ENCODE data around the gene ASAP3. TPM values are rescaled to one million over a fixed set of nuclear protein-coding genes. Genes with fewer than 3 reads are reported as not detected.

ASAP3 gene
- total RNA-seq, 1 experiment from 2014 or later, result 71.2 TPM

DNA sequence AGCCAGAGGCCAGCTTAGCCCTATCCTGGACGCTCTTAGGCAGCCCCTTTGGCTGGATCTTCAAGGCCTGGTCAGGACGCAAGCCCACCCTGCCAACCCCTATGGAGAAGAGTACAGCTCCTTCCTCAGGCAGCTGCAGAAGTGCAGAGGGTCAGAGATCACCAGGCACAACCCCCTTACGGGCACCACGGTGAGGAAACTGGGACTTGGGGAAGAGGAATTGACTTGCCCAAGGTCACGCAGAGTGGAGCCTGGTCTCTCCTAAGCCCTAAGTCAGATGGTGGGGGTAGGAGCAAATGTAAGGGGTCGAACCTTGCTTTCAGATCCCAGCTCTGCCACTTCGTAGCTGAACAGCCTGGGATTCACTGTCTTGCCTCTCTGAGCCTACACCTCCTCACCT lies 43.4 kb upstream of the ASAP3 start (continued):
- TF ChIP-seq, protein P1, sequence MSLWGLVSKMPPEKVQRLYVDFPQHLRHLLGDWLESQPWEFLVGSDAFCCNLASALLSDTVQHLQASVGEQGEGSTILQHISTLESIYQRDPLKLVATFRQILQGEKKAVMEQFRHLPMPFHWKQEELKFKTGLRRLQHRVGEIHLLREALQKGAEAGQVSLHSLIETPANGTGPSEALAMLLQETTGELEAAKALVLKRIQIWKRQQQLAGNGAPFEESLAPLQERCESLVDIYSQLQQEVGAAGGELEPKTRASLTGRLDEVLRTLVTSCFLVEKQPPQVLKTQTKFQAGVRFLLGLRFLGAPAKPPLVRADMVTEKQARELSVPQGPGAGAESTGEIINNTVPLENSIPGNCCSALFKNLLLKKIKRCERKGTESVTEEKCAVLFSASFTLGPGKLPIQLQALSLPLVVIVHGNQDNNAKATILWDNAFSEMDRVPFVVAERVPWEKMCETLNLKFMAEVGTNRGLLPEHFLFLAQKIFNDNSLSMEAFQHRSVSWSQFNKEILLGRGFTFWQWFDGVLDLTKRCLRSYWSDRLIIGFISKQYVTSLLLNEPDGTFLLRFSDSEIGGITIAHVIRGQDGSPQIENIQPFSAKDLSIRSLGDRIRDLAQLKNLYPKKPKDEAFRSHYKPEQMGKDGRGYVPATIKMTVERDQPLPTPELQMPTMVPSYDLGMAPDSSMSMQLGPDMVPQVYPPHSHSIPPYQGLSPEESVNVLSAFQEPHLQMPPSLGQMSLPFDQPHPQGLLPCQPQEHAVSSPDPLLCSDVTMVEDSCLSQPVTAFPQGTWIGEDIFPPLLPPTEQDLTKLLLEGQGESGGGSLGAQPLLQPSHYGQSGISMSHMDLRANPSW (CRISPR knock-in tag; conservative IDR thresholded peaks at IDR 0.05; ENCODE audit: low read depth), result no peak
- TF ChIP-seq MYBL2 (CRISPR knock-in tag; IDR thresholded peaks at IDR 0.05) (no peak), SMAD4 (CRISPR knock-in tag; IDR thresholded peaks at IDR 0.05) (no peak), FOXJ3 (CRISPR knock-in tag; IDR thresholded peaks at IDR 0.05; ENCODE audit: borderline replicate concordance) (no peak)
- TF ChIP-seq, protein P2, sequence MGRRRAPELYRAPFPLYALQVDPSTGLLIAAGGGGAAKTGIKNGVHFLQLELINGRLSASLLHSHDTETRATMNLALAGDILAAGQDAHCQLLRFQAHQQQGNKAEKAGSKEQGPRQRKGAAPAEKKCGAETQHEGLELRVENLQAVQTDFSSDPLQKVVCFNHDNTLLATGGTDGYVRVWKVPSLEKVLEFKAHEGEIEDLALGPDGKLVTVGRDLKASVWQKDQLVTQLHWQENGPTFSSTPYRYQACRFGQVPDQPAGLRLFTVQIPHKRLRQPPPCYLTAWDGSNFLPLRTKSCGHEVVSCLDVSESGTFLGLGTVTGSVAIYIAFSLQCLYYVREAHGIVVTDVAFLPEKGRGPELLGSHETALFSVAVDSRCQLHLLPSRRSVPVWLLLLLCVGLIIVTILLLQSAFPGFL (CRISPR knock-in tag; IDR thresholded peaks at IDR 0.05; ENCODE audit: borderline replicate concordance), result no peak

DNA sequence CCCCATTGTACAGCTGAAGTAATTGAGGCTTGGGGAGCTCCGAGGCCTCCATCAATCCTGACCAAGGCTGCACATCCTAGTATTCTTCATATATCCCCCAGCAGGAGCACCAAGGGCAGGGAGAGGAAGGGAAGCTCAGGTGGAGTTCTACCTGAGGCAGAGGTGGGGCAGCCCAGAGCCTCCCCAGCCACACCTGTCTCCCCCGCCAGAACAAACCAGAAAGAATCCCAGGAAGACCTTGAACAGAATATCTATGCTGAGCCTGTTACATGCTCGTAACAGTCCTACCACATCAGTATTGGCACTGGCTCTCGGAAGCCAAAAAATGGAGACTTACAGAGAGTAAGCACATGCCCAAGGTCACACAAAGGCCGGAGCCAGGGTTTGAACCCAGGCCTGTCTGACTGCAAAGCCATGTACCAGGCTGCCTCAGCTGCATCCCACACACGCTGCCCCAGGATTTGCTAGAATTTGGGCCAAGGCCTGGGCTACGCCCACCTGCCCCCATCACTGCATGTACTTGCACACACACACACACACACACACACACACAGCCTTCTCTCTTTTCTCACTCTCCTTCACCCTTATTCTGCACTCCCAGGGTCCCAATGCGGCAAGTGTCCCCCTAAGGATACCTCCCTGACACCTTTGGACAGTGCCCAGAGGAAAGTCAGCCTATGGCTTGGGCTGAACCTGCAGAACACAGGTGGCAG lies 42.5 kb upstream of the ASAP3 start:
- H3K4me3 Mint-ChIP-seq, result no peak overlapping the region
- ChIA-PET POLR2A (interaction anchor here (1.8 kb wide), 1 partner anchor 13 kb away, joined by 5 read pairs; no protein-coding TSS in a partner anchor), CTCF (interaction anchor here (2.2 to 8.0 kb wide), 4 partner anchors 13 to 111 kb away, joined by 9 to 101 read pairs (median 38); no protein-coding TSS in a partner anchor)
- peaks cover 27% of the 10 kb centered on the region for H3K27me3 Mint-ChIP-seq (ENCODE audit: low read depth)
- peaks cover 20% of the 10 kb centered on the region for H3K4me1 Mint-ChIP-seq
- TF ChIP-seq, protein P3, sequence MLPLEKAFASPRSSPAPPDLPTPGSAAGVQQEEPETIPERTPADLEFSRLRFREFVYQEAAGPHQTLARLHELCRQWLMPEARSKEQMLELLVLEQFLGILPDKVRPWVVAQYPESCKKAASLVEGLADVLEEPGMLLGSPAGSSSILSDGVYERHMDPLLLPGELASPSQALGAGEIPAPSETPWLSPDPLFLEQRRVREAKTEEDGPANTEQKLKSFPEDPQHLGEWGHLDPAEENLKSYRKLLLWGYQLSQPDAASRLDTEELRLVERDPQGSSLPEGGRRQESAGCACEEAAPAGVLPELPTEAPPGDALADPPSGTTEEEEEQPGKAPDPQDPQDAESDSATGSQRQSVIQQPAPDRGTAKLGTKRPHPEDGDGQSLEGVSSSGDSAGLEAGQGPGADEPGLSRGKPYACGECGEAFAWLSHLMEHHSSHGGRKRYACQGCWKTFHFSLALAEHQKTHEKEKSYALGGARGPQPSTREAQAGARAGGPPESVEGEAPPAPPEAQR (CRISPR knock-in tag; IDR thresholded peaks at IDR 0.05), result no peak
- TF ChIP-seq ZNF263 (CRISPR knock-in tag; IDR thresholded peaks at IDR 0.05; ENCODE audit: low read depth), result no peak
- no peak for TF ChIP-seq ZNF423 (CRISPR knock-in tag; IDR thresholded peaks at IDR 0.05)
- no peaks in the 10 kb centered on the region for H3K9me3 Mint-ChIP-seq
- no peak for DNase-seq (ENCODE audit: low spot score)
- no peak overlapping the region for H3K27ac Mint-ChIP-seq
- ATAC-seq, result no peak
- H3K36me3 Mint-ChIP-seq, result peaks cover 4% of the 10 kb centered on the region

DNA sequence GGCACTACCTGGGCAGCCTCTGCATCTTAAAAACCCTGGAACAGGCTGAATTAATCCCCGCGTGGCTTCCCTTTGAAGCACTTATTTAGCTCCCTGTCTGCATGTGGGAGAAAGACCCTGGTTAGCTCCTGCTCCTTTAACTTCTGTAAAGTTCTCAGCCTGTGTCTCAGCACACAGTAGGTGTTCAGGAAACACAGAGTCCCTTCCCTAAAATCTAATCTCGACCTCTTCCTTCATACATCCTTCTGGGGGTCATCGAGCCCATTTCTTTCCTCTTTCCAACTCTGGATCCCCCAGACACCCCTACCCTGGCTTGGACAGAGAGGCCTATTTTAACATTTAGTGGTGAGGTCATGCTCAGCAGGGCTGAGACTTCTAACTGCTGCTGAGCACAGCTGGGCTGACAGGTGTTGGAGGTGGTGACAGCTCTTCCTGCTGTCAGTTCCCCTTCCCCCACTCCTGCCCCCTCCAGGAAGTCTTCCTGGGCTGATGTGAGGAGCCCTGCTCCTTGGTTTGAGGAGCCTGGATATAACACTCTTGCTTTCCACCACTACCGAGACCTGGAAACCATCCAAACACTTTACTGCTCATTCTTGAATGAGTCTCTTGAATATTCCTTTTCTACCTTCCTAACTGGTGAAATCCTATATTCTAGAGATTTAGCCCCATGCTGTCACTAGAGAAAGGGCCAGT lies 41.7 kb upstream of the ASAP3 start:
- Mint-ChIP-seq H3K4me3 (no peak overlapping the region), H3K27ac (no peak overlapping the region), H3K9me3 (no peaks in the 10 kb centered on the region), H3K36me3 (peaks cover 5% of the 10 kb centered on the region), H3K4me1 (peaks cover 18% of the 10 kb centered on the region), H3K27me3 (ENCODE audit: low read depth) (peaks cover 22% of the 10 kb centered on the region)
- DNase-seq (ENCODE audit: low spot score), result no peak
- ChIA-PET CTCF (interaction anchor here (1.0 to 8.0 kb wide), 4 partner anchors 14 to 112 kb away, joined by 3 to 101 read pairs (median 12); no protein-coding TSS in a partner anchor), POLR2A (interaction anchor here (0.9 to 1.8 kb wide), 3 partner anchors 14 to 28 kb away, joined by 4 to 5 read pairs (median 4); no protein-coding TSS in a partner anchor)
- ATAC-seq, result no peak
- TF ChIP-seq, protein P4, sequence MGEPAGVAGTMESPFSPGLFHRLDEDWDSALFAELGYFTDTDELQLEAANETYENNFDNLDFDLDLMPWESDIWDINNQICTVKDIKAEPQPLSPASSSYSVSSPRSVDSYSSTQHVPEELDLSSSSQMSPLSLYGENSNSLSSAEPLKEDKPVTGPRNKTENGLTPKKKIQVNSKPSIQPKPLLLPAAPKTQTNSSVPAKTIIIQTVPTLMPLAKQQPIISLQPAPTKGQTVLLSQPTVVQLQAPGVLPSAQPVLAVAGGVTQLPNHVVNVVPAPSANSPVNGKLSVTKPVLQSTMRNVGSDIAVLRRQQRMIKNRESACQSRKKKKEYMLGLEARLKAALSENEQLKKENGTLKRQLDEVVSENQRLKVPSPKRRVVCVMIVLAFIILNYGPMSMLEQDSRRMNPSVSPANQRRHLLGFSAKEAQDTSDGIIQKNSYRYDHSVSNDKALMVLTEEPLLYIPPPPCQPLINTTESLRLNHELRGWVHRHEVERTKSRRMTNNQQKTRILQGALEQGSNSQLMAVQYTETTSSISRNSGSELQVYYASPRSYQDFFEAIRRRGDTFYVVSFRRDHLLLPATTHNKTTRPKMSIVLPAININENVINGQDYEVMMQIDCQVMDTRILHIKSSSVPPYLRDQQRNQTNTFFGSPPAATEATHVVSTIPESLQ (CRISPR knock-in tag; IDR thresholded peaks at IDR 0.05), result no peak
- TF ChIP-seq, protein P5, sequence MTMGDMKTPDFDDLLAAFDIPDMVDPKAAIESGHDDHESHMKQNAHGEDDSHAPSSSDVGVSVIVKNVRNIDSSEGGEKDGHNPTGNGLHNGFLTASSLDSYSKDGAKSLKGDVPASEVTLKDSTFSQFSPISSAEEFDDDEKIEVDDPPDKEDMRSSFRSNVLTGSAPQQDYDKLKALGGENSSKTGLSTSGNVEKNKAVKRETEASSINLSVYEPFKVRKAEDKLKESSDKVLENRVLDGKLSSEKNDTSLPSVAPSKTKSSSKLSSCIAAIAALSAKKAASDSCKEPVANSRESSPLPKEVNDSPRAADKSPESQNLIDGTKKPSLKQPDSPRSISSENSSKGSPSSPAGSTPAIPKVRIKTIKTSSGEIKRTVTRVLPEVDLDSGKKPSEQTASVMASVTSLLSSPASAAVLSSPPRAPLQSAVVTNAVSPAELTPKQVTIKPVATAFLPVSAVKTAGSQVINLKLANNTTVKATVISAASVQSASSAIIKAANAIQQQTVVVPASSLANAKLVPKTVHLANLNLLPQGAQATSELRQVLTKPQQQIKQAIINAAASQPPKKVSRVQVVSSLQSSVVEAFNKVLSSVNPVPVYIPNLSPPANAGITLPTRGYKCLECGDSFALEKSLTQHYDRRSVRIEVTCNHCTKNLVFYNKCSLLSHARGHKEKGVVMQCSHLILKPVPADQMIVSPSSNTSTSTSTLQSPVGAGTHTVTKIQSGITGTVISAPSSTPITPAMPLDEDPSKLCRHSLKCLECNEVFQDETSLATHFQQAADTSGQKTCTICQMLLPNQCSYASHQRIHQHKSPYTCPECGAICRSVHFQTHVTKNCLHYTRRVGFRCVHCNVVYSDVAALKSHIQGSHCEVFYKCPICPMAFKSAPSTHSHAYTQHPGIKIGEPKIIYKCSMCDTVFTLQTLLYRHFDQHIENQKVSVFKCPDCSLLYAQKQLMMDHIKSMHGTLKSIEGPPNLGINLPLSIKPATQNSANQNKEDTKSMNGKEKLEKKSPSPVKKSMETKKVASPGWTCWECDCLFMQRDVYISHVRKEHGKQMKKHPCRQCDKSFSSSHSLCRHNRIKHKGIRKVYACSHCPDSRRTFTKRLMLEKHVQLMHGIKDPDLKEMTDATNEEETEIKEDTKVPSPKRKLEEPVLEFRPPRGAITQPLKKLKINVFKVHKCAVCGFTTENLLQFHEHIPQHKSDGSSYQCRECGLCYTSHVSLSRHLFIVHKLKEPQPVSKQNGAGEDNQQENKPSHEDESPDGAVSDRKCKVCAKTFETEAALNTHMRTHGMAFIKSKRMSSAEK (CRISPR knock-in tag; IDR thresholded peaks at IDR 0.05; ENCODE audit: borderline replicate concordance), result no peak
- TF ChIP-seq ZNF671 (CRISPR knock-in tag; IDR thresholded peaks at IDR 0.05), result no peak
- TF ChIP-seq, protein P6, sequence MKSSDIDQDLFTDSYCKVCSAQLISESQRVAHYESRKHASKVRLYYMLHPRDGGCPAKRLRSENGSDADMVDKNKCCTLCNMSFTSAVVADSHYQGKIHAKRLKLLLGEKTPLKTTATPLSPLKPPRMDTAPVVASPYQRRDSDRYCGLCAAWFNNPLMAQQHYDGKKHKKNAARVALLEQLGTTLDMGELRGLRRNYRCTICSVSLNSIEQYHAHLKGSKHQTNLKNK (CRISPR knock-in tag; IDR thresholded peaks at IDR 0.05), result no peak
- no peak for TF ChIP-seq EMX1 (CRISPR knock-in tag; IDR thresholded peaks at IDR 0.05)
- no peak for TF ChIP-seq CREM (CRISPR knock-in tag; IDR thresholded peaks at IDR 0.05)
- no peak for TF ChIP-seq SMAD4 (CRISPR knock-in tag; IDR thresholded peaks at IDR 0.05)
- no peak for TF ChIP-seq RELA (CRISPR knock-in tag; IDR thresholded peaks at IDR 0.05; ENCODE audit: borderline replicate concordance)

All from WTC11 (cell line).